UCSD-AML1 (cell line): ENCODE results near the gene SUCO.
"Not testable (repeated sequence)": the region's sequence is repeated elsewhere in the genome, so short reads cannot be mapped to it uniquely, and the experiment has no call there.

ENCODE experiments used
- DNase-seq: peaks from one replicate; lab custom pipeline; 2025; ENCODE audit not compliant: unreplicated experiment; lab: John Stamatoyannopoulos, UW

The SUCO gene

GRCh38 chr1:172532700-172533512 lies at the start of gene SUCO:
Gene SUCO (plus strand): TSS chr1:172533150. CDS start chr1:172533436, 286 bp downstream.
- peak; percentile 100 for DNase-seq

GRCh38 chr1:172483448-172483847 lies 49.5 kb upstream of the SUCO start:
- DNase-seq = no peak

GRCh38 chr1:172484252-172484651 lies 48.7 kb upstream of the SUCO start:
- DNase-seq = no peak

GRCh38 chr1:172485626-172486025 lies 47.3 kb upstream of the SUCO start:
- DNase-seq = no peak

GRCh38 chr1:172486805-172487454 lies 46.0 kb upstream of the SUCO start:
- DNase-seq = no peak

GRCh38 chr1:172487550-172487949 lies 45.4 kb upstream of the SUCO start:
- DNase-seq = peak; percentile 10

- no peak for DNase-seq
Measured at GRCh38 chr1:172488393-172488792, 44.6 kb upstream of the SUCO start.

GRCh38 chr1:172489847-172490246 lies 43.1 kb upstream of the SUCO start:
- no peak for DNase-seq

GRCh38 chr1:172492421-172492820 lies 40.5 kb upstream of the SUCO start:
- DNase-seq = no peak

GRCh38 chr1:172494166-172494565 lies 38.8 kb upstream of the SUCO start:
- DNase-seq = no peak

GRCh38 chr1:172496127-172496526 lies 36.8 kb upstream of the SUCO start:
- not testable (repeated sequence) for DNase-seq

- no peak for DNase-seq
Measured at GRCh38 chr1:172496678-172497077, 36.3 kb upstream of the SUCO start.

GRCh38 chr1:172497230-172497629 lies 35.7 kb upstream of the SUCO start:
- peak; percentile 18 for DNase-seq

GRCh38 chr1:172498857-172499256 lies 34.1 kb upstream of the SUCO start:
- DNase-seq = no peak

GRCh38 chr1:172499636-172500141 lies 33.3 kb upstream of the SUCO start:
- no peak for DNase-seq

- DNase-seq = no peak
Measured at GRCh38 chr1:172500207-172500606, 32.7 kb upstream of the SUCO start.

- no peak for DNase-seq
Measured at GRCh38 chr1:172507741-172508140, 25.2 kb upstream of the SUCO start.

GRCh38 chr1:172510479-172510878 lies 22.5 kb upstream of the SUCO start:
- DNase-seq = no peak

- no peak for DNase-seq
Measured at GRCh38 chr1:172512591-172512990, 20.4 kb upstream of the SUCO start.

- DNase-seq = no peak
Measured at GRCh38 chr1:172513479-172513878, 19.5 kb upstream of the SUCO start.

- no peak for DNase-seq
Measured at GRCh38 chr1:172514108-172514507, 18.8 kb upstream of the SUCO start.

GRCh38 chr1:172515436-172515835 lies 17.5 kb upstream of the SUCO start:
- no peak for DNase-seq
